ENCODE measurements around the gene DLG2.

GRCh38 chr11:84003181-84003580 lies 1624.0 kb downstream of the DLG2 start:
- TF ChIP-seq CTCF (IDR thresholded peaks at IDR 0.05): no peak
- no peak for TF ChIP-seq POLR2A (IDR thresholded peaks at IDR 0.05)
- TF ChIP-seq POLR2AphosphoS5 (IDR thresholded peaks at IDR 0.05): no peak
- no peak for TF ChIP-seq EP300 (IDR thresholded peaks at IDR 0.05)
